ENCODE results near the gene KCNS1.

Gene KCNS1

GRCh38 chr20:45110301-45110700 lies 9.4 kb upstream of the KCNS1 start:
- DNase-seq (ENCODE audit: low read depth in 3 of 3), result no peak

- DNase-seq (ENCODE audit: low read depth in 3 of 3), result no peak
These were observed 8.7 kb upstream of the KCNS1 start for GRCh38 chr20:45109634-45110033.

- no peak for DNase-seq (ENCODE audit: low read depth in 3 of 3)
These were observed 4.4 kb upstream of the KCNS1 start for GRCh38 chr20:45105317-45105716.

- no peak for DNase-seq (ENCODE audit: low read depth in 3 of 3)
These were observed 3.9 kb upstream of the KCNS1 start for GRCh38 chr20:45104786-45105185.

- no peak for DNase-seq (ENCODE audit: low read depth in 3 of 3)
These were observed 2.1 kb upstream of the KCNS1 start for GRCh38 chr20:45103072-45103471.

GRCh38 chr20:45101333-45101850 lies 465 bp upstream of the KCNS1 start:
- no peak for DNase-seq (ENCODE audit: low read depth in 3 of 3)

- no peak for DNase-seq (ENCODE audit: low read depth in 3 of 3)
These were observed 2.7 kb downstream of the KCNS1 start for GRCh38 chr20:45098103-45098773.

- DNase-seq (ENCODE audit: low read depth in 3 of 3), result no peak
These were observed 3.3 kb downstream of the KCNS1 start for GRCh38 chr20:45097485-45098102.

- no peak for DNase-seq (ENCODE audit: low read depth in 3 of 3)
These were observed 4.1 kb downstream of the KCNS1 start for GRCh38 chr20:45096781-45097180.

- peak in 1 of 3 experiments; percentile 40 for DNase-seq (ENCODE audit: low read depth in 3 of 3)
These were observed 5.1 kb downstream of the KCNS1 start for GRCh38 chr20:45095805-45096238.

GRCh38 chr20:45094864-45095574 lies 5.9 kb downstream of the KCNS1 start:
- DNase-seq (ENCODE audit: low read depth in 3 of 3), result no peak

GRCh38 chr20:45094201-45094600 lies 6.7 kb downstream of the KCNS1 start:
- DNase-seq (ENCODE audit: low read depth in 3 of 3), result no peak

- no peak for DNase-seq (ENCODE audit: low read depth in 3 of 3)
These were observed 8.0 kb downstream of the KCNS1 start for GRCh38 chr20:45092898-45093297.

GRCh38 chr20:45091366-45091765 lies 9.6 kb downstream of the KCNS1 start:
- DNase-seq (ENCODE audit: low read depth in 3 of 3), result no peak

GRCh38 chr20:45090481-45090880 lies 10.4 kb downstream of the KCNS1 start:
- no peak for DNase-seq (ENCODE audit: low read depth in 3 of 3)

- no peak for DNase-seq (ENCODE audit: low read depth in 3 of 3)
These were observed 12.7 kb downstream of the KCNS1 start for GRCh38 chr20:45088247-45088646.

GRCh38 chr20:45087814-45088213 lies 13.1 kb downstream of the KCNS1 start:
- DNase-seq (ENCODE audit: low read depth in 3 of 3), result no peak

GRCh38 chr20:45087097-45087790 lies 13.7 kb downstream of the KCNS1 start:
- DNase-seq (ENCODE audit: low read depth in 3 of 3), result no peak

GRCh38 chr20:45085867-45086266 lies 15.1 kb downstream of the KCNS1 start:
- DNase-seq (ENCODE audit: low read depth in 3 of 3), result no peak

- DNase-seq (ENCODE audit: low read depth in 3 of 3), result no peak
These were observed 15.6 kb downstream of the KCNS1 start for GRCh38 chr20:45085289-45085688.

- no peak for DNase-seq (ENCODE audit: low read depth in 3 of 3)
These were observed 17.8 kb downstream of the KCNS1 start for GRCh38 chr20:45083127-45083526.

GRCh38 chr20:45082468-45082867 lies 18.5 kb downstream of the KCNS1 start:
- no peak for DNase-seq (ENCODE audit: low read depth in 3 of 3)

Measured in stimulated activated CD4-positive, alpha-beta T cell treated with anti-CD3 and anti-CD28 coated beads, TNF-alpha, amount 100 ng/mL, for 4 hours (primary cell).